Progenitor cell of endocrine pancreas (in vitro differentiated cells): ENCODE results near the gene SNAPC4. TPM values are rescaled to one million over a fixed set of nuclear protein-coding genes. Genes with fewer than 3 reads are reported as not detected.

Source experiments
- DNase-seq: peaks from one replicate; pipeline ENCODE4 v3.0.0; 2021; ENCODE audit warnings: low spot score; ENCODE audit not compliant: unreplicated experiment
- H3K27ac Mint-ChIP-seq: 2 replicates; pipeline ENCODE4 v1.8.0; 2021; ENCODE audit warnings: mild to moderate bottlenecking, moderate library complexity, mixed read lengths
- H3K27me3 Mint-ChIP-seq: 2 replicates; pipeline ENCODE4 v1.8.0; 2021; ENCODE audit warnings: mixed read lengths
- H3K36me3 Mint-ChIP-seq: 2 replicates; pipeline ENCODE4 v1.8.0; 2022; ENCODE audit warnings: mixed read lengths; ENCODE audit not compliant: insufficient read depth
- H3K4me1 Mint-ChIP-seq: 2 replicates; pipeline ENCODE4 v1.8.0; 2021; ENCODE audit warnings: low read depth, mixed read lengths
- H3K4me3 Mint-ChIP-seq: 2 replicates; pipeline ENCODE4 v1.8.0; 2021; ENCODE audit warnings: low read depth, mild to moderate bottlenecking, moderate library complexity, mixed read lengths
- H3K9me3 Mint-ChIP-seq: 2 replicates; pipeline ENCODE4 v1.8.0; 2021; ENCODE audit warnings: low read depth, mixed read lengths
- CTCF ChIP-seq: fragments of 200-600 bp; sonication (generic); IDR thresholded peaks from one replicate; pipeline ENCODE4 v1.5.0; 2021; ENCODE audit warnings: antibody characterized with exemption, mild to moderate bottlenecking; ENCODE audit not compliant: unreplicated experiment
- total RNA-seq: library from RNA; stranded (reverse); gene quantifications from 2 replicates; pipeline ENCODE4 v1.2.1, GENCODE V29; 2021

Gene SNAPC4
- total RNA-seq, 1 donor from 2014 or later: 22.3 TPM

GRCh38 chr9:136362450-136362784 lies 37.6 kb downstream of the SNAPC4 start:
- Mint-ChIP-seq H3K9me3 (no peaks in the 10 kb centered on the region), H3K27ac (peak overlapping the region; percentile 92), H3K4me1 (no peaks in the 10 kb centered on the region), H3K4me3 (no peak overlapping the region), H3K27me3 (no peaks in the 10 kb centered on the region), H3K36me3 (no peaks in the 10 kb centered on the region)
- DNase-seq: no peak
- no peak for TF ChIP-seq CTCF

GRCh38 chr9:136361754-136362449 lies 38.1 kb downstream of the SNAPC4 start:
- TF ChIP-seq CTCF: no peak
- no peaks in the 10 kb centered on the region for H3K4me1 Mint-ChIP-seq
- H3K9me3 Mint-ChIP-seq: no peaks in the 10 kb centered on the region
- no peaks in the 10 kb centered on the region for H3K36me3 Mint-ChIP-seq
- no peak overlapping the region for H3K4me3 Mint-ChIP-seq
- no peaks in the 10 kb centered on the region for H3K27me3 Mint-ChIP-seq
- H3K27ac Mint-ChIP-seq: no peak overlapping the region
- no peak for DNase-seq

- Mint-ChIP-seq H3K27ac (no peak overlapping the region), H3K4me1 (no peaks in the 10 kb centered on the region), H3K4me3 (no peak overlapping the region), H3K9me3 (no peaks in the 10 kb centered on the region), H3K36me3 (no peaks in the 10 kb centered on the region), H3K27me3 (no peaks in the 10 kb centered on the region)
- no peak for TF ChIP-seq CTCF
- no peak for DNase-seq
These were observed 38.8 kb downstream of the SNAPC4 start for GRCh38 chr9:136361047-136361753.

- TF ChIP-seq CTCF: no peak
- H3K27ac Mint-ChIP-seq: no peak overlapping the region
- no peaks in the 10 kb centered on the region for H3K27me3 Mint-ChIP-seq
- H3K9me3 Mint-ChIP-seq: no peaks in the 10 kb centered on the region
- DNase-seq: no peak
- H3K36me3 Mint-ChIP-seq: no peaks in the 10 kb centered on the region
- H3K4me1 Mint-ChIP-seq: no peaks in the 10 kb centered on the region
- no peak overlapping the region for H3K4me3 Mint-ChIP-seq
These were observed 39.9 kb downstream of the SNAPC4 start for GRCh38 chr9:136359774-136360718.

GRCh38 chr9:136358888-136359287 lies 41.1 kb downstream of the SNAPC4 start:
- no peaks in the 10 kb centered on the region for H3K4me1 Mint-ChIP-seq
- no peaks in the 10 kb centered on the region for H3K9me3 Mint-ChIP-seq
- H3K27ac Mint-ChIP-seq: no peak overlapping the region
- no peak overlapping the region for H3K4me3 Mint-ChIP-seq
- H3K27me3 Mint-ChIP-seq: no peaks in the 10 kb centered on the region
- no peaks in the 10 kb centered on the region for H3K36me3 Mint-ChIP-seq
- no peak for TF ChIP-seq CTCF
- DNase-seq: no peak
